Esophagus (tissue), 2 donors: ENCODE measurements around the gene OR10Z1. TPM values are rescaled to one million over a fixed set of nuclear protein-coding genes. Genes with fewer than 3 reads are reported as not detected.

Source experiments
- H3K27ac ChIP-seq, 2 donors: one replicate each; pipeline ENCODE4 v1.5.1; 2013; ENCODE audit warnings: low read depth in 2 of 2, mild to moderate bottlenecking in 2 of 2, inconsistent platforms in 1 of 2, low read length in 1 of 2, moderate library complexity in 1 of 2
- H3K27me3 ChIP-seq, 2 donors: one replicate each; pipeline ENCODE4 v1.6.1; 2013; ENCODE audit warnings: low read length in 2 of 2, control low read depth in 1 of 2, mild to moderate bottlenecking in 1 of 2; ENCODE audit not compliant: insufficient read depth in 2 of 2, control insufficient read depth in 1 of 2
- H3K36me3 ChIP-seq, 2 donors: one replicate each; pipeline ENCODE4 v1.6.1; 2013; ENCODE audit warnings: low read length in 1 of 2; ENCODE audit not compliant: control insufficient read depth in 2 of 2, insufficient read depth in 2 of 2
- H3K4me1 ChIP-seq, 2 donors: one replicate each; pipeline ENCODE4 v1.6.1; 2013; ENCODE audit warnings: low read length in 1 of 2; ENCODE audit not compliant: control insufficient read depth in 2 of 2, insufficient read depth in 2 of 2
- H3K4me3 ChIP-seq, 2 donors: one replicate each; pipeline ENCODE4 v1.5.1; 2013; ENCODE audit warnings: low read length in 2 of 2, mild to moderate bottlenecking in 2 of 2, low read depth in 1 of 2, moderate library complexity in 1 of 2
- H3K9me3 ChIP-seq, 2 donors: one replicate each; pipeline ENCODE4 v1.6.1; 2013; ENCODE audit warnings: mild to moderate bottlenecking in 2 of 2, low read depth in 1 of 2, low read length in 1 of 2, moderate library complexity in 1 of 2; ENCODE audit not compliant: control insufficient read depth in 2 of 2, insufficient read depth in 1 of 2
- WGBS, 2 donors: extraction: QIAGEN DNeasy Blood & Tissue Kit; methylation state at CpG; one replicate each; pipeline ENCODE4 v1.1.7; 2013; 5-methylcytosine and 5-hydroxymethylcytosine counted together
- polyA plus RNA-seq, 2 donors: library from polyadenylated mRNA; stranded (reverse); fragments of 200-250 nt; gene quantifications; one replicate each; pipeline ENCODE4 v1.2.3, GENCODE V29; 2013
- donor health status: healthy with polysubstance abuse.
- donor health status: Bipolar disorder and iron deficiency.

The OR10Z1 gene, protein sequence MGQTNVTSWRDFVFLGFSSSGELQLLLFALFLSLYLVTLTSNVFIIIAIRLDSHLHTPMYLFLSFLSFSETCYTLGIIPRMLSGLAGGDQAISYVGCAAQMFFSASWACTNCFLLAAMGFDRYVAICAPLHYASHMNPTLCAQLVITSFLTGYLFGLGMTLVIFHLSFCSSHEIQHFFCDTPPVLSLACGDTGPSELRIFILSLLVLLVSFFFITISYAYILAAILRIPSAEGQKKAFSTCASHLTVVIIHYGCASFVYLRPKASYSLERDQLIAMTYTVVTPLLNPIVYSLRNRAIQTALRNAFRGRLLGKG
- polyA plus RNA-seq: not detected

DNA sequence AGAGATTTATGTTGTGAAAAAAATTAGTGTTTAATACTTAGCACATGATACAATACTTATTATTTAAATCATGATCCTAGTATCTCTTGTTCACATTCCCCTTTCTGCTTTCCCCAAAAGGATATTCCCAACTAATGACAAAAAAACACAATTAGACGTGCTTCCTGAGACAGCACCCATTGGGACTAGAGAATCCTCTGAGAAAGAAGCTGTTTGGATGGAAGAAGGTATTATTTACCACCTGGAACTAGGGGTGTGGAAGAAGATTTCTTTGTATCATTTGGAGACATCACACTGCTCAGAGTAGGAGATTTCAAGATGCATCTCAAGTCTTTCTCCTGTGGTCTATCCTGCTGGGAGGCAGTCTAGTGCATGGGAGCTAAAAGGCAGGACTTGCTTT lies at the start of gene OR10Z1:
OR10Z1 (plus strand) TSS at position 301 of the 400 bp plus-strand sequence. CDS start 1,171 bp downstream, outside the sequence.
- no peak within 1 kb of the TSS for H3K27ac ChIP-seq
- no peaks in the 10 kb centered on the region for H3K9me3 ChIP-seq
- no peaks in the 10 kb centered on the region for H3K36me3 ChIP-seq
- H3K4me3 ChIP-seq: no peak within 1 kb of the TSS
- no peaks in the 10 kb centered on the region for H3K4me1 ChIP-seq
- H3K27me3 ChIP-seq: no peaks in the 10 kb centered on the region
- WGBS, 2 donors: 68 to 70% methylated on average over 1 of the region's 1 CpG

DNA sequence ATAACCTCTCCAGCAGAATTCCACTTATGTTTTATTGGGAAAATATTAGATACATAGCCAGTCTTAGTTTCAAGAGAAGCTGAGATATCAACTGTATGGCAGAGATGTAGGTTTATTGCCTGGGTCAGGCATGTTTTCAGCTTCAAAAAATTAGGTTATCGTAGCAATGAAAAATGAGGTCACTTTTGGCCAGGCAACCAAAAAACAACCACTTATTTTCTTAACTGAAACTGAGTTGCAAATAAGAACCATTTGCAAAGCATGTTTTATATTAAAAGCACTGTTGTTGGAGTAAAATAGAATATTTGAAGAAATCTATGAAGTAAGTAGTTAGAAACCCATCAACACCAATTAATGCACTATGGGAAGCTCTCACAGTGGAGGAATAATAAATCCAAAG lies 45.4 kb upstream of the OR10Z1 start:
- H3K27ac ChIP-seq: no peak overlapping the region
- H3K9me3 ChIP-seq: peaks cover 0 to 3% of the 10 kb centered on the region in 2 donors
- H3K4me1 ChIP-seq: no peaks in the 10 kb centered on the region
- WGBS, 2 donors: 85 to 88% methylated on average over 1 of the region's 1 CpG
- no peaks in the 10 kb centered on the region for H3K36me3 ChIP-seq
- H3K4me3 ChIP-seq: no peak overlapping the region
- H3K27me3 ChIP-seq: no peaks in the 10 kb centered on the region

DNA sequence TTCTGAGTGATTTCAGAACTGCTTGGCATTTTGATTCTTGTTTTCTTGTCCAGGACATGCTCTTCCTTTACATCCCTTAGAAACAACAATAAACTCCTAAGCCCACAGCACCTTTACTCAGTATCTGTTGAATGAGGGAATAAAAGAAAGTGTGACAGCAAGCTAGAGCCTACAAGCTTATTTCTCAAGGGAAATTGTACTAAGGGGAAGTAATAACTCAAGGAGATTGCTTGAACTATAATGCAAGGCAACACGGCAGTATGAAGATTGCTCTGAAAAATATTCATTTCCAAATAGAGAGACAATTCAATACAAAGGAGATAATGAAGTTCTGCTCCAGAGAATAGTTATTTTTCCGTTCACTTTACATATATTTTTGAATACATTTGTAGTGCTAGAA lies 41.2 kb upstream of the OR10Z1 start:
- peaks cover 0 to 3% of the 10 kb centered on the region in 2 donors for H3K9me3 ChIP-seq
- H3K27ac ChIP-seq: no peak overlapping the region
- no peaks in the 10 kb centered on the region for H3K4me1 ChIP-seq
- H3K4me3 ChIP-seq: no peak overlapping the region
- no peaks in the 10 kb centered on the region for H3K36me3 ChIP-seq
- no peaks in the 10 kb centered on the region for H3K27me3 ChIP-seq
- WGBS, 2 donors: 79 to 81% methylated on average over 2 of the region's 2 CpGs

DNA sequence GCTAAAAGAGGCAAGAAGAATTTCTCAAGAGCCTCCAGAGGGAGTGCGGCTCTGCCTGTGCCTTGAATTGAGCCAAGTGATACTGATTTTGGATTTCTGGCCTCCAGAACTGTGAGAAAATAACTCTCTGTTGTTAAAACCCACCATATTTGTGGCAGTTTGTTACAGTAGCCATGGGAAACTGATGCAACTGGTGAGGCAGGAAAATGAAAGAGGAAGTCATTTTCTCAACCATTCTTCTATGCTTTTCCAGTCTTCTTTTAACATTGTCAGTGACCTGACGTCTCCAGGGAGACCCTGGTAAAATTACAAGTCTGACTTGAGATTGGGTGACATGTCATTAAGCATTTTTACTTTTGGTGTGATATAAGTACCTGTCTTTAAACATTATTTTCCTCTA lies 40.5 kb upstream of the OR10Z1 start:
- Histone ChIP-seq H3K36me3 (no peaks in the 10 kb centered on the region), H3K27me3 (no peaks in the 10 kb centered on the region), H3K4me1 (no peaks in the 10 kb centered on the region), H3K27ac (no peak overlapping the region), H3K9me3 (peaks cover 0 to 3% of the 10 kb centered on the region in 2 donors), H3K4me3 (no peak overlapping the region)
- 60 to 62% methylated on average over 2 of the region's 2 CpGs for WGBS, 2 donors

DNA sequence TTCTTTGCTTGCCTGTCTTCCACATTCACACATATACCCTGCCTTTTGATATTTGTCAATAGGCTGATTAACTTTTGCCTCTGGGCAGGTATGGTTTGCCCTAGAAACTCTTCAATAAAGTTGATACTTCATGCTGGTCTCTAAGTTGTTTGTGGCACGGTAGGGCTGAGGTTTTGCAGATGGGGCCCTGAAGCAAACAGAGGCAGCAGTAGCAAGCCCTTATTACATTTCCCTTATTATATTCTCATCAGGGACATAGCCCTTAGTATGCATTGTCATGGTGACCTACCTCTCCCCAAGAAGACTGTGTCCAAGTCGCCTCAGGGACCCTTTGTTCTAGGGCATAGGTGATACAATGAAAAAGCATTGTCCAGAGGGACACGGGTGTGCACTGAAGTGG lies 34.6 kb upstream of the OR10Z1 start, which contains the start of gene OR6P1:
OR6P1 (minus strand) TSS at position 101 of the 400 bp plus-strand sequence. CDS start 6,976 bp downstream, outside the sequence.
- no peaks in the 10 kb centered on the region for H3K27me3 ChIP-seq
- H3K4me3 ChIP-seq: no peak within 1 kb of the TSS
- no peaks in the 10 kb centered on the region for H3K4me1 ChIP-seq
- WGBS, 2 donors: 73 to 78% methylated on average over 3 of the region's 3 CpGs
- H3K9me3 ChIP-seq: no peaks in the 10 kb centered on the region
- no peak within 1 kb of the TSS for H3K27ac ChIP-seq
- no peaks in the 10 kb centered on the region for H3K36me3 ChIP-seq

DNA sequence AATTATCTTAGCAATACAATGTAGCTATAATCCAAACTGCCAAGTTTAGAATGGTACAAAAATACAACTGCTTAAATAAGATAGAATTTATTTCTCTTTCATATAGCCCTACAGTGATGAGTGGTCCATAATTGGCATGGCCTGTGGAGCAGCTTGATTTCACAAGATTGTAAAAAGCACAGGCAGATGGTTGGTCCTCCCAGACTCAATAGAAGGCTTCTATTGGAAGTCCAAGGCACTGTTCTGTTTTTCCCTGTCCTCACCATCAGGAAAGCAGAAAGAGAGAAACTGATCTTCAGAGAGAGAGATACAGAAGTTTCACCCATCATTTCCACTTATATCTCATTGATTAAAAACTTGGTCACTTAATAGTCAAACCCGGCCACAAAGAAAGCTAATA lies 32.8 kb upstream of the OR10Z1 start:
- no peaks in the 10 kb centered on the region for H3K36me3 ChIP-seq
- 67 to 90% methylated on average over 1 of the region's 1 CpG for WGBS, 2 donors
- no peaks in the 10 kb centered on the region for H3K4me1 ChIP-seq
- H3K27me3 ChIP-seq: no peaks in the 10 kb centered on the region
- no peak overlapping the region for H3K4me3 ChIP-seq
- no peak overlapping the region for H3K27ac ChIP-seq
- no peaks in the 10 kb centered on the region for H3K9me3 ChIP-seq

DNA sequence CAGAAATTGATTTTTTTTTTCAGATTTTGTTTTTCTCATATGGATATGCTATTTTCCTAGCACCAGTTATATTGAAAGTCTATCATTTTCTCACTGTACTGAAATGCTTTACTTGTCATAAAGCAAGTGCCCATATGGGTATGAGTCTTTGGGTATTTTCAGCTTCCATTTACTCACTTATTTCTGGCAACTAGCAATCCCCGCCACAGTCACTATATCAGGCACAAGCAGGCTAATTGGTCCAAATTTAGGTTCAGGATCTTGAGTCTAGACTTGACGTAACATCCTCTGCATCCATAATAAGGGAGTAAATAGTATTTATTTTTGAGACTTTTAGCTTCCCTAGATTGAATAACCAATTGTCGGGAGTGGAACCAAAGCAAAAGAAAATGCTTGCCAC lies 27.5 kb upstream of the OR10Z1 start:
- Histone ChIP-seq H3K27me3 (no peaks in the 10 kb centered on the region), H3K36me3 (no peaks in the 10 kb centered on the region), H3K4me1 (no peaks in the 10 kb centered on the region), H3K4me3 (no peak overlapping the region), H3K9me3 (no peaks in the 10 kb centered on the region), H3K27ac (no peak overlapping the region)
- WGBS, 2 donors: 89 to 90% methylated on average over 3 of the region's 3 CpGs

DNA sequence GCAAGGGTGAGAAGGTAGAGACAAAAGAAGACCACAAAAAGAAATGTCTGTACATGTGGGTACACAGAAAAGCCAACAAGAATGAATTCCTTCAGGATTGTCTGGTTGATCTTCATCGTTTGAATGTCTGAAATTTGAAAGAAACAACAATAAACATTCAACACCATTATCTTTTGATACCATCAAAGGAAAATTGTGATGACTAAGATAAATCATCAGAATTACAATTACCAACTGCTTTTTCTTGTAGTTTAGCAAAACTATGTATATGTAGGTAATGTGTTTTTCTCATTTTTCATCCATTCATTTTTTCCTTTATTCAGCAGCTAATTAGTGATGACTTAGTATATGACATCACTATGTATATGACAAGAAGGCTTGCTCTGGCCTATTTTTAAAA lies 25.3 kb upstream of the OR10Z1 start, which contains the start of gene OR10X1:
OR10X1 (minus strand) TSS at position 167 of the 400 bp plus-strand sequence; CDS start at position 167, 0 bp downstream.
- Histone ChIP-seq H3K9me3 (no peaks in the 10 kb centered on the region), H3K36me3 (no peaks in the 10 kb centered on the region), H3K27ac (no peak within 1 kb of the TSS), H3K4me1 (no peaks in the 10 kb centered on the region), H3K4me3 (no peak within 1 kb of the TSS), H3K27me3 (no peaks in the 10 kb centered on the region)
- 39 to 60% methylated on average over 1 of the region's 1 CpG for WGBS, 2 donors

DNA sequence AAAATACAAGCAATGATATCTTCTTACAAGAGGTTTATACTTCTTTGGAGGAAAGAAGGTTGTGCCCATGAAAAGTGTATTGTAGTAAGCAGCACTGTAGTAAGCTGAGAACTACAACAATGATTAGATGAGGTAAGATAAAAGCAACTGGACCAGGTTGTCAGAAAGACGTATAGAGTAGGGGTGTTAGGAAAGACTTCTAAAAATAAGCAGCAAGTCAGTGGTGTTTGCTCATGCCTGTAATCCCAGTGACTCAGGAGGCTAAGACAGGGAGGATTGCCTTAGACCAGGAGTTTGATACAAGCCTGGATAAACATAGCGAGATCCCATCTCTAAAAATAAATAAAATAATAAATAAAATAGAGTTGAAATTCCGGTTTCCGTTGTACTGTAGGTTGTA lies 21.1 kb upstream of the OR10Z1 start:
- no peaks in the 10 kb centered on the region for H3K4me1 ChIP-seq
- 47 to 62% methylated on average over 4 of the region's 4 CpGs for WGBS, 2 donors

DNA sequence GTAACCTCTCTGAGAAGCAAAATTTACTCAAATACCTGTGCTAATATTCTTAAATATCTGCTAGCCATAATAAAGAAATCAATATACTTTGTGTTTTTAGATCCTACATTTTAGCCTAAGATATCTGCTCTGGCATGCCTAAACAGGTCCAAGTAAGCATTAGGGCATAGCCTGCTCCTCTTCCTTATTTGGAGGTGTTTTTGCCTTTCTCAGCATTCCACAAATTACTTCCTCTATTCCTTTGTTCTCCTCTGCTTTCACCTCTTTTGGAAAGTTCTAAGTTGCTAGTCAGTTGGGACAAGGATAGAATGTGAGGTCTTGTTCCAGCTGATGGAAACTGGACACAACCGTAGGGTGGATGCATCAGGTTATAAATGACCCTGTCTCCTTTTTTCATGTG lies 18.1 kb upstream of the OR10Z1 start:
- Histone ChIP-seq H3K9me3 (peaks cover 0 to 2% of the 10 kb centered on the region in 2 donors), H3K36me3 (no peaks in the 10 kb centered on the region), H3K27ac (no peak overlapping the region), H3K27me3 (peaks cover 0 to 3% of the 10 kb centered on the region in 2 donors), H3K4me1 (no peaks in the 10 kb centered on the region), H3K4me3 (no peak overlapping the region)
- WGBS, 2 donors: 79 to 81% methylated on average over 1 of the region's 1 CpG

More for the DNA sequence above, 21.1 kb upstream of the OR10Z1 start:
- no peak overlapping the region for H3K27ac ChIP-seq
- H3K9me3 ChIP-seq: peaks cover 0 to 2% of the 10 kb centered on the region in 2 donors
- peaks cover 0 to 3% of the 10 kb centered on the region in 2 donors for H3K27me3 ChIP-seq
- no peaks in the 10 kb centered on the region for H3K36me3 ChIP-seq
- no peak overlapping the region for H3K4me3 ChIP-seq
